Tracheal epithelial cell (primary cell): ENCODE data around the gene RARB. TPM values are rescaled to one million over a fixed set of nuclear protein-coding genes. Genes with fewer than 3 reads are reported as not detected.

Source experiments
- total RNA-seq: library from RNA; depleted of rRNA; stranded (reverse); fragments of >200 nt; gene quantifications from 2 replicates; pipeline ENCODE4 v1.2.1, GENCODE V29; 2014

The RARB gene
- 0.85 and 0.96 TPM in 2 replicates for total RNA-seq

DNA sequence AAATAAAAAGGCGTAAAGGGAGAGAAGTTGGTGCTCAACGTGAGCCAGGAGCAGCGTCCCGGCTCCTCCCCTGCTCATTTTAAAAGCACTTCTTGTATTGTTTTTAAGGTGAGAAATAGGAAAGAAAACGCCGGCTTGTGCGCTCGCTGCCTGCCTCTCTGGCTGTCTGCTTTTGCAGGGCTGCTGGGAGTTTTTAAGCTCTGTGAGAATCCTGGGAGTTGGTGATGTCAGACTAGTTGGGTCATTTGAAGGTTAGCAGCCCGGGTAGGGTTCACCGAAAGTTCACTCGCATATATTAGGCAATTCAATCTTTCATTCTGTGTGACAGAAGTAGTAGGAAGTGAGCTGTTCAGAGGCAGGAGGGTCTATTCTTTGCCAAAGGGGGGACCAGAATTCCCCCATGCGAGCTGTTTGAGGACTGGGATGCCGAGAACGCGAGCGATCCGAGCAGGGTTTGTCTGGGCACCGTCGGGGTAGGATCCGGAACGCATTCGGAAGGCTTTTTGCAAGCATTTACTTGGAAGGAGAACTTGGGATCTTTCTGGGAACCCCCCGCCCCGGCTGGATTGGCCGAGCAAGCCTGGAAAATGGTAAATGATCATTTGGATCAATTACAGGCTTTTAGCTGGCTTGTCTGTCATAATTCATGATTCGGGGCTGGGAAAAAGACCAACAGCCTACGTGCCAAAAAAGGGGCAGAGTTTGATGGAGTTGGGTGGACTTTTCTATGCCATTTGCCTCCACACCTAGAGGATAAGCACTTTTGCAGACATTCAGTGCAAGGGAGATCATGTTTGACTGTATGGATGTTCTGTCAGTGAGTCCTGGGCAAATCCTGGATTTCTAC is at the start of gene RARB:
RARB (plus strand) TSS at position 322 of the 847 bp plus-strand sequence; CDS start at position 791, 469 bp downstream.

Other genes with a start within 250 kb of the RARB start
- 53.7 and 54.6 TPM in 2 replicates for gene TOP2B, start 236.6 kb downstream of the RARB start, total RNA-seq